Breast epithelium (tissue), 3 donors: Measurements from ENCODE around the gene OR5B12.

Source experiments
- CTCF ChIP-seq, 3 donors: fragments of 450-650 bp; IDR thresholded peaks; one replicate each; pipeline ENCODE4 v1.5.1; 2016 to 2017; ENCODE audit warnings: antibody characterized with exemption in 3 of 3, mild to moderate bottlenecking in 3 of 3, moderate library complexity in 3 of 3
- POLR2A ChIP-seq: fragments of 450-650 bp; IDR thresholded peaks from one replicate; pipeline ENCODE4 v1.6.1; 2016; ENCODE audit warnings: antibody characterized with exemption, mild to moderate bottlenecking, moderate library complexity
- POLR2AphosphoS5 ChIP-seq, 3 donors: sonication (generic); formaldehyde crosslinking; IDR thresholded peaks; one replicate each; pipeline ENCODE4 v1.6.1; 2017; ENCODE audit warnings: antibody characterized with exemption in 3 of 3

- TF ChIP-seq CTCF (IDR thresholded peaks at IDR 0.05) (no peak), POLR2A (no peak), POLR2AphosphoS5 (IDR thresholded peaks at IDR 0.05) (no peak)
Observed at GRCh38 chr11:58487170-58487569, 45.1 kb upstream of the OR5B12 start.
